Activated CD4-positive, alpha-beta memory T cell treated with anti-CD3 and anti-CD28 coated beads, Interleukin-2, amount 10 ng/mL, durations not matched to agents 7 days and 5 days (primary cell): ENCODE results near the gene NEAT1. TPM values are rescaled to one million over a fixed set of nuclear protein-coding genes. Genes with fewer than 3 reads are reported as not detected.
"Not testable (repeated sequence)": the region's sequence is repeated elsewhere in the genome, so short reads cannot be mapped to it uniquely, and the experiment has no call there.

Experiments used
- CTCF ChIA-PET: fragments of 350-600 bp; sonication (Branson Sonifier 250); formaldehyde crosslinking; loops from one replicate; lab custom pipeline; 2021; ENCODE audit warnings: antibody characterized with exemption, inconsistent platforms; lab: Charles Lee
- POLR2A ChIA-PET: fragments of 350-600 bp; sonication (Branson Sonifier 250); formaldehyde crosslinking; loops from one replicate; lab custom pipeline; 2021; ENCODE audit warnings: antibody characterized with exemption; lab: Charles Lee
- DNase-seq: peaks from one replicate; pipeline ENCODE4 v3.0.0-alpha.2; 2020
- H3K27ac Mint-ChIP-seq: one replicate; pipeline ENCODE4 v1.8.0; 2021; ENCODE audit warnings: mild to moderate bottlenecking, mixed read lengths
- H3K27me3 Mint-ChIP-seq: one replicate; pipeline ENCODE4 v1.8.0; 2021; ENCODE audit warnings: mixed read lengths
- H3K36me3 Mint-ChIP-seq: one replicate; pipeline ENCODE4 v1.8.0; 2021; ENCODE audit warnings: low read depth, mixed read lengths
- H3K4me1 Mint-ChIP-seq: one replicate; pipeline ENCODE4 v1.8.0; 2021; ENCODE audit warnings: mixed read lengths
- H3K4me3 Mint-ChIP-seq: one replicate; pipeline ENCODE4 v1.8.0; 2021; ENCODE audit warnings: mild to moderate bottlenecking, mixed read lengths
- H3K9me3 Mint-ChIP-seq: one replicate; pipeline ENCODE4 v1.8.0; 2021; ENCODE audit warnings: mixed read lengths
- total RNA-seq, 2 experiments: library from RNA; stranded (reverse); gene quantifications; one replicate each; pipeline ENCODE4 v1.2.3, GENCODE V29; 2021

Gene NEAT1
- total RNA-seq, 2 experiments from 2014 or later = 1,222 to 1,245 TPM

DNA sequence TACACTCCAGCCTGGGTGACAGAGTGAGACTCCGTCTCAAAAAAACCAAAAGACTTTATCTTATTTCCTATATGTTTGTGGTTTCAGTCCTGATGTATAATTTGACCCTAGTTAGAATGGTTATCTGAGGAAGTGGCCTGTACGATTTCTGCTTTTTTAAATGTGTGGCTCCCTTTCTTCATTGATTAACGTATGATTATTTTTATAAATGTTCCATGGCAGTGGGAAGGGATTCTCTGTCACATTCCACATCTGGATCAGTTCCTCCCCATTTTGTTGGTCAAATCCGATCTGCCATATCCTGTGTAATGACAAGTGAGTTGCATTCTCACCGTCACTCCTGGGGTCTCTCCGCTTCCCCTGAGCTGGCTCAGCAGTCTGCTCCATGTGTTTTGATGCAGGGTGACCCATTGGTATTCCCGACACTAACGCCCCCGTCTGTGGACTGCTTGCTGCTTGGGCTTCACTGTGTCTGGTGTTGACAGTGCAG is 20.3 kb downstream of the NEAT1 start:
- ChIA-PET POLR2A (interaction anchor here (0.9 to 11.5 kb wide), 10 partner anchors 9 to 64 kb away, joined by 3 to 261 read pairs (median 4); partner anchors contain the start of genes MALAT1 and NEAT1), CTCF (no interaction called here)
- Mint-ChIP-seq H3K4me3 (no peak overlapping the region), H3K36me3 (peaks cover 48% of the 10 kb centered on the region), H3K27me3 (no peaks in the 10 kb centered on the region), H3K9me3 (no peaks in the 10 kb centered on the region), H3K4me1 (peaks cover 58% of the 10 kb centered on the region), H3K27ac (peak overlapping the region; percentile 65)
- no peak for DNase-seq

- no peak overlapping the region for H3K4me3 Mint-ChIP-seq
- POLR2A ChIA-PET = interaction anchor here (0.6 to 11.5 kb wide), 15 partner anchors 8 to 65 kb away, joined by 3 to 261 read pairs (median 4); partner anchors contain the start of genes FRMD8, MALAT1, NEAT1 and SLC25A45
- H3K4me1 Mint-ChIP-seq = peaks cover 45% of the 10 kb centered on the region
- peak overlapping the region; percentile 70 for H3K27ac Mint-ChIP-seq
- no peak for DNase-seq
- CTCF ChIA-PET = no interaction called here
- peaks cover 35% of the 10 kb centered on the region for H3K36me3 Mint-ChIP-seq
- no peaks in the 10 kb centered on the region for H3K27me3 Mint-ChIP-seq
- peaks cover 2% of the 10 kb centered on the region for H3K9me3 Mint-ChIP-seq
These were observed 21.9 kb downstream of the NEAT1 start for GRCh38 chr11:65444314-65445051.

DNA sequence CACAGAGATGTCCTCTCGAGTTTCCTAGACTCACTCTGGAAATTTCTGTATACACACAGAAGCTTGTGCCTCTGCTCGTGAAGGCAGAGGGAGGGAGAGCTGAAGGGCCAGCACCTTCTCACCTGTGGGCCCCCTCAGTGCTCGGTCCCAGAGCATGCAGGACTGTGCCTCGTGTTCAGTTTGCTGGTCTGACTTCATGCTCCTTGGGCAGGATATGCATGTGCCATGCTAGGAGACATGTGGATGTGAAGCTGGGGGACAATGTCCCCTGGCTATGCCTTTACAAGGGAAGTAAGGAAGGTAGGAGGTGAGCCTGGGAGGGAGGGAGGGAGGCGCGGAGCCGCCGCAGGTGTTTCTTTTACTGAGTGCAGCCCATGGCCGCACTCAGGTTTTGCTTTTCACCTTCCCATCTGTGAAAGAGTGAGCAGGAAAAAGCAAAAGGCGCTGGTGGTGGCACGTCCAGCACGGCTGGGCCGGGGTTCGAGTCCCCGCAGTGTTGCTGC is 22.6 kb downstream of the NEAT1 start:
- peak overlapping the region; percentile 70 for H3K27ac Mint-ChIP-seq
- H3K9me3 Mint-ChIP-seq = peaks cover 2% of the 10 kb centered on the region
- POLR2A ChIA-PET = interaction anchor here (0.9 to 11.5 kb wide), 15 partner anchors 8 to 63 kb away, joined by 3 to 261 read pairs (median 8); partner anchors contain the start of genes FRMD8, MALAT1, NEAT1 and SLC25A45
- DNase-seq = no peak
- peak overlapping the region; percentile 40 for H3K4me3 Mint-ChIP-seq
- CTCF ChIA-PET = no interaction called here
- peaks cover 28% of the 10 kb centered on the region for H3K36me3 Mint-ChIP-seq
- H3K4me1 Mint-ChIP-seq = peaks cover 39% of the 10 kb centered on the region
- no peaks in the 10 kb centered on the region for H3K27me3 Mint-ChIP-seq

GRCh38 chr11:65445604-65446445 is 23.2 kb downstream of the NEAT1 start:
- ChIA-PET POLR2A (interaction anchor here (0.9 to 11.5 kb wide), 17 partner anchors 9 to 63 kb away, joined by 3 to 261 read pairs (median 8); partner anchors contain the start of genes FRMD8, MALAT1, NEAT1 and SLC25A45), CTCF (interaction anchor here (0.9 to 1.0 kb wide), 2 partner anchors 30 to 114 kb away, joined by 3 to 4 read pairs; no protein-coding TSS in a partner anchor)
- no peak for DNase-seq
- H3K36me3 Mint-ChIP-seq = peaks cover 24% of the 10 kb centered on the region
- H3K27ac Mint-ChIP-seq = peak overlapping the region; percentile 63
- H3K27me3 Mint-ChIP-seq = no peaks in the 10 kb centered on the region
- peaks cover 2% of the 10 kb centered on the region for H3K9me3 Mint-ChIP-seq
- H3K4me3 Mint-ChIP-seq = peak overlapping the region; percentile 17
- peaks cover 32% of the 10 kb centered on the region for H3K4me1 Mint-ChIP-seq

DNA sequence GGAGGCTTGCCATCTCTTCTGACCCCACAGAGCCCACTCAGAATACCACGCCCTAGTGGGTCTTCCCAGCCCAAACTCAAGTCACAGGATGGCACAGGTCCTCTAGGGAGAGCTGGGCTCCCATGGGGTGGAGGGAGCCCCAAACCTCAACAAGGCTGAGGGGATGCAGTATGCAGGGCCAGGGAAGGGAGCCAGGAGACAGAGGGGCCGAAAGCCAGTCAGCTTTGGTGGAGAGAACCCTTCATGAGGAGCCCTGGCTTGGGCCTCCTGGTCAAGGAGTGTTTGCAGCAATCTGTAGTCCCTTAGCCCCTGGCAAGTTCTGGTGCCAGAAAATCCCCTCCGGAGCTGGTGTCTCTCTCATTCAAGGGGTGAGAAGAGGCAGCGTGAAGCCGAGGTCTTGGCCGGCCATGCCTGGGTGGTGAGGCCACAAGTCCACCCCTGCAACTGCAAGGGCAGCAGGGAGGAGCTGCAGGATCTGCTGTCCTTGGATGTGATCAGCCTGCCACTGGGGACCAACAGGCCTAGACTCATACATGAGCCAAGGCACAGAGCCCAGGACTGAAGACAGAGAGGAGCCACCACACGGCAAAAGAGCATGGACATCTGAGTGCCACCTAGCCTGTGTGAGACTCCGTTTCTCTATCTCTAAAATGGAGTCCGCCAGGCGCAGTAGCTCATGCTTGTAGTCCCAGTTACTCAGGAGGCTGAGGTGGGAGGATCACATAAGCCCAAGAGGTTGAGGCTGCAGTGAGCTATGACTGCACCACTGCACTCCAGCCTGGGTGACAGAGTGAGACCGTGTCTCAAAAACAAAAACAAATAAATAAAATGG is 24.1 kb downstream of the NEAT1 start:
- H3K9me3 Mint-ChIP-seq = peaks cover 2% of the 10 kb centered on the region
- no peaks in the 10 kb centered on the region for H3K27me3 Mint-ChIP-seq
- H3K36me3 Mint-ChIP-seq = peaks cover 20% of the 10 kb centered on the region
- peaks cover 26% of the 10 kb centered on the region for H3K4me1 Mint-ChIP-seq
- no peak overlapping the region for H3K4me3 Mint-ChIP-seq
- ChIA-PET CTCF (interaction anchor here (0.9 to 1.4 kb wide), 4 partner anchors 23 to 115 kb away, joined by 3 to 5 read pairs (median 4); no protein-coding TSS in a partner anchor), POLR2A (interaction anchor here (0.6 to 11.5 kb wide), 16 partner anchors 8 to 474 kb away, joined by 3 to 261 read pairs (median 8); partner anchors contain the start of genes MALAT1, NEAT1 and SCYL1)
- H3K27ac Mint-ChIP-seq = peak overlapping the region; percentile 63
- DNase-seq = no peak

DNA sequence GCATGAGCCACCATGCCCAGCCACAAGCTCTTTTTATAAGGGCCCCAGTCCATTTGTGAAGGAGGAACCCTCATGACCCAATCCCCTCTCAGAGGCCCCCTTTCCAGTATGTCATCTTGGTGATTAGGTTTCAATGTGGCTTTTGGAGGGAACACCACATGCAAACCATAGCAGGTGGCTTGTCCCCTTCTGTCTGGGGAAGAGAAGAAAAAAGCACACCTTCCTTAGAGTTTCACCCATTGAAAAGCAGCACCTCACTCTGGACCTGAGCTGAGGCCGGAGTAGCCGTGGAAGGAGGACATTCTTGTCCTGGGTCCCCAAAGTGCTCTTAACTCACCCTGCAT is 25.4 kb downstream of the NEAT1 start:
- DNase-seq = no peak
- POLR2A ChIA-PET = interaction anchor here (0.6 to 11.5 kb wide), 11 partner anchors 11 to 56 kb away, joined by 3 to 261 read pairs (median 15); partner anchors contain the start of genes MALAT1 and NEAT1
- CTCF ChIA-PET = interaction anchor here (1.4 kb wide), 1 partner anchor 31 kb away, joined by 4 read pairs; no protein-coding TSS in a partner anchor
- peak overlapping the region; percentile 55 for H3K27ac Mint-ChIP-seq
- peaks cover 12% of the 10 kb centered on the region for H3K4me1 Mint-ChIP-seq
- H3K27me3 Mint-ChIP-seq = no peaks in the 10 kb centered on the region
- peaks cover 2% of the 10 kb centered on the region for H3K9me3 Mint-ChIP-seq
- H3K4me3 Mint-ChIP-seq = peak overlapping the region; percentile 10
- H3K36me3 Mint-ChIP-seq = peaks cover 10% of the 10 kb centered on the region

- Mint-ChIP-seq H3K27me3 (no peaks in the 10 kb centered on the region), H3K4me3 (peak overlapping the region; percentile 10), H3K4me1 (peaks cover 8% of the 10 kb centered on the region), H3K9me3 (peaks cover 2% of the 10 kb centered on the region), H3K36me3 (peaks cover 6% of the 10 kb centered on the region), H3K27ac (peak overlapping the region; percentile 55)
- CTCF ChIA-PET = interaction anchor here (0.8 kb wide), 1 partner anchor 61 kb away, joined by 3 read pairs; no protein-coding TSS in a partner anchor
- no peak for DNase-seq
- POLR2A ChIA-PET = interaction anchor here (1.3 to 11.5 kb wide), 9 partner anchors 9 to 59 kb away, joined by 3 to 261 read pairs (median 24); partner anchors contain the start of genes MALAT1 and NEAT1
These were observed 26.0 kb downstream of the NEAT1 start for GRCh38 chr11:65448418-65449105.

- H3K36me3 Mint-ChIP-seq, DNase-seq, H3K4me3 Mint-ChIP-seq, CTCF ChIA-PET, H3K27ac Mint-ChIP-seq, H3K27me3 Mint-ChIP-seq, POLR2A ChIA-PET, H3K9me3 Mint-ChIP-seq: not testable (repeated sequence)
- peaks cover 20% of the 10 kb centered on the region for H3K4me1 Mint-ChIP-seq
These were observed 28.7 kb downstream of the NEAT1 start for GRCh38 chr11:65451301-65451700.

- H3K27ac Mint-ChIP-seq, H3K9me3 Mint-ChIP-seq, DNase-seq, H3K36me3 Mint-ChIP-seq, H3K4me3 Mint-ChIP-seq, CTCF ChIA-PET, H3K27me3 Mint-ChIP-seq: not testable (repeated sequence)
- POLR2A ChIA-PET = interaction anchor here (0.9 to 2.5 kb wide), 5 partner anchors 9 to 46 kb away, joined by 3 to 10 read pairs (median 3); partner anchors contain the start of gene MALAT1
- peaks cover 25% of the 10 kb centered on the region for H3K4me1 Mint-ChIP-seq
These were observed 29.7 kb downstream of the NEAT1 start for GRCh38 chr11:65452259-65452658.

DNA sequence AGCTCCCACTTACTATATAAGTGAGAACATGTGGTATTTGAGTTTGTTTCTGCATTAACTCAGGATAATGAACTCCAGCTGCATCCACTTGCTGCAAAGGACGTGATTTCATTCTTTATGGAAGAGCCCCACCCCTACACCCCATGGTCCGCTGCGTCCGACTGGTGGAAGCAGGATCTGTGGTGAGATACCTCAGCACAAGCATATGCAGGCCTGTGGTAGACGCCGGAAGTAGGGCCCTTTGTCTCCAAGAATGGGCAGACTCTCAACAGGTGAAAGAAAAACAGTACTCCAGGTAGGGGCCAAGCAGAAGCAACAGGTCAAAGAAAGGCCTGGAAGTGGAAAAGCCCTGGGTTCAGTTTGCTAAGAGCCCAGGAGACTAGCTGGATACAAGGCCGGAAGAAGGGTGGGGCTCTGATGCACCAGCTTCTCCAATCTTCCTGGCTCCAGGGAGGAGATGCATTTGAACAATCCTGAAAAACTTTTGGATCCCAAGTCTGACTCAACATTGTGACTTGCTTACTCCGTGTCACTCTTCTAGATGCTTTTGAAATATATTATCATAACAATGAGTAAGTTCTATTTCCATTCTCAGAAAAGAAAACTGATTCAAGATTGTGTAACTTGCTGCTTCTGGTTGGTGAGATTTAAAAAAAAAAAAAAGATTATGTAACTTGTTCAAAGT is 30.4 kb downstream of the NEAT1 start:
- Mint-ChIP-seq H3K27me3 (no peaks in the 10 kb centered on the region), H3K36me3 (peaks cover 4% of the 10 kb centered on the region), H3K4me3 (no peak overlapping the region), H3K9me3 (peaks cover 2% of the 10 kb centered on the region), H3K4me1 (peaks cover 27% of the 10 kb centered on the region), H3K27ac (no peak overlapping the region)
- CTCF ChIA-PET = no interaction called here
- POLR2A ChIA-PET = interaction anchor here (0.9 to 2.5 kb wide), 5 partner anchors 9 to 45 kb away, joined by 3 to 10 read pairs (median 3); partner anchors contain the start of gene MALAT1
- DNase-seq = no peak
